Duodenal mucosa (tissue), 2 donors: ENCODE data around the gene RELB.
"Not testable (repeated sequence)": the region's sequence is repeated elsewhere in the genome, so short reads cannot be mapped to it uniquely, and the experiment has no call there.

Experiments used
- H3K27ac ChIP-seq: one replicate; pipeline ENCODE4 v1.7.0; 2013; ENCODE audit warnings: low read depth, low read length
- H3K27me3 ChIP-seq, 2 donors: one replicate each; pipeline ENCODE4 v1.7.0; 2013; ENCODE audit warnings: low read length in 2 of 2, control low read depth in 1 of 2; ENCODE audit not compliant: insufficient read depth in 2 of 2, control insufficient read depth in 1 of 2
- H3K36me3 ChIP-seq, 2 donors: one replicate each; pipeline ENCODE4 v1.7.0; 2013; ENCODE audit warnings: low read length in 2 of 2, control low read depth in 1 of 2; ENCODE audit not compliant: insufficient read depth in 2 of 2, control insufficient read depth in 1 of 2
- H3K4me1 ChIP-seq, 2 donors: one replicate each; pipeline ENCODE4 v1.7.0; 2013; ENCODE audit warnings: low read length in 2 of 2, control low read depth in 1 of 2; ENCODE audit not compliant: insufficient read depth in 2 of 2, control insufficient read depth in 1 of 2
- H3K4me3 ChIP-seq, 2 donors: one replicate each; pipeline ENCODE4 v1.7.0; 2013; ENCODE audit warnings: low read length in 2 of 2, low read depth in 1 of 2
- H3K9ac ChIP-seq, 2 donors: one replicate each; pipeline ENCODE4 v1.7.0; 2013; ENCODE audit warnings: low read length in 2 of 2, low read depth in 1 of 2
- H3K9me3 ChIP-seq, 2 donors: one replicate each; pipeline ENCODE4 v1.7.0; 2013; ENCODE audit warnings: low read length in 2 of 2, control low read depth in 1 of 2; ENCODE audit not compliant: control insufficient read depth in 1 of 2

Gene RELB

DNA sequence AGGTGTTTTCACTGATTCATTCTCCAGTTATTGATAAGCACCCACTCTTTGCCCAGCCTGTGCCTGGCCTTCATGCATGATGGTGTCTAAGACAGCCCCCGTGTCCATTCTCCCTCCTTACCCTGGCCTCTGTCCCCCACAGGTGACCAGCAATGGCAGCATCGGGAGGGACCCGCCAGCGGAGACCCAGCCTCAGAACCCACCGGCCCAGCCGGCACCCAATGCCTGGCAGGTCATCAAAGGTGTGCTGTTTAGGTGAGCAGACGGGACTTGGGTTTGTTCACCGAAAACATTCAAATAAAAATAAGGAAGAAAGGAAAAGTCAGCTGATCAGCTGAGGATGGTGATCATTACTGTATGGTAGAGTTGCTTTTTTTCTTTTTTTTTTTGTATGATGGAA, 39.4 kb upstream of the RELB start:
- peaks cover 3 to 38% of the 10 kb centered on the region in 2 donors for H3K36me3 ChIP-seq

DNA sequence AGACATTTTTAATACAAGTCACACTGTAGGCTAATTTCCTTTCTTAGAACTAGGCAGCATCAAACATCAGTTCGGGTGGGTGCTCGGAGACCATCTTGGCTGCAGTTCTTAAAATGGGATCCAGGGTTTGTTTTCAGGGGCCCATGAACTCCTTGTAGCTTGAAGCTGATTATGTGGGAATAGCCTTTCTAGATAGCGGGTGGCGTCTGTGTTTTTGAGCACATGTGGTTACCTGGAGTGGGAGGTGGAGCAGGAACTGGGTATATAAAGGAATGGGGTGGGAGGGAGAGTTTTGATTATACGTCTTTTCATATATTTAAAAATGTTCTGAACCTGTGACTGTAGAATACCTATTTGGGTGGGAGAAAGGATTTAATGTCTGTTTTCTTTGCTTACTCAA, 33.1 kb upstream of the RELB start:
- Histone ChIP-seq H3K4me1 (no peaks in the 10 kb centered on the region), H3K9me3 (no peaks in the 10 kb centered on the region), H3K27me3 (no peaks in the 10 kb centered on the region), H3K36me3 (peaks cover 5 to 37% of the 10 kb centered on the region in 2 donors), H3K27ac (no peak overlapping the region), H3K9ac (no peak overlapping the region), H3K4me3 (no peak overlapping the region)

More for the DNA sequence above, 39.4 kb upstream of the RELB start:
- H3K9ac ChIP-seq = no peak overlapping the region
- no peak overlapping the region for H3K4me3 ChIP-seq
- H3K9me3 ChIP-seq = no peaks in the 10 kb centered on the region
- H3K4me1 ChIP-seq = peaks cover 18 to 21% of the 10 kb centered on the region in 2 donors
- H3K27ac ChIP-seq = no peak overlapping the region
- H3K27me3 ChIP-seq = no peaks in the 10 kb centered on the region

DNA sequence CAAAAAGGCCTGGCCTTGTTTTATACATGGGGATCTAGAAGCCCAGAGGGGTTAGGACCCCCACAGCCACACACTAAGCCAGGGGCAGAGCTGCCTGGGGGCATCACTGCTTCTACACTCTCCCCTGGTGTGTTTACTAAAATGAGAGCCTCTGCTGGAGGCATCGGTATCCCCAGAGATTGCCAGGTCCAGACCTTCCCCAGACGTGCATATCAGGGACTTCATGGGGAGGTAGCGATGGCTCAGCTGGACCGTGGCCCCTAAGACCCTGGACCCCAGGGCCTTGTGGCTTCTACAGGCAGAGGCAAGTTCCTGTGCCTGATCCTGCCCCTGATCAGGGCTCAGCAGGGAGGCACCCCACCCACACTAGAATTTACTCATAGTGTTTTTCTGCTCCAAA, 32.6 kb upstream of the RELB start:
- Histone ChIP-seq H3K4me3 (no peak overlapping the region), H3K36me3 (peaks cover 9 to 41% of the 10 kb centered on the region in 2 donors), H3K9me3 (no peaks in the 10 kb centered on the region), H3K27ac (no peak overlapping the region), H3K27me3 (no peaks in the 10 kb centered on the region), H3K4me1 (no peaks in the 10 kb centered on the region), H3K9ac (no peak overlapping the region)

DNA sequence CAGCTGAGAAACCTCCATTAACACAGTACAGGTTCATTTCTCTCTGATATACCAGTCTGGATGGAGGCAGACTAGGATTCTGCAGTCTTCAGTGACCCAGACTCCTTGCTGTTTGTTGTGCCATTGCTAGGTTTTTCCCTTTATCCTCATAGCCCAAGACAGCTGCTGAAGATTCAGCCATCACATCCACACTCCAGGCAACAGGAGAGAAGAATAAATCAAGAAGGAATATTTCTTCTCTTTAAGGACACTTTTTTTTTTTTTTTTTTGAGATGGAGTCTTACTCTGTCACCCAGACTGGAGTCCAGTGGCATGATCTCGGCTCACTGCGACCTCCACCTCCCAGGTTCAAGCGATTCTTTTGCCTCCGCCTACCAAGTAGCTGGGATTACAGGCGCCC, 31.8 kb upstream of the RELB start:
- Histone ChIP-seq H3K36me3 (peaks cover 14 to 48% of the 10 kb centered on the region in 2 donors), H3K4me3 (no peak overlapping the region), H3K9ac (no peak overlapping the region), H3K27ac (no peak overlapping the region), H3K9me3 (no peaks in the 10 kb centered on the region), H3K27me3 (no peaks in the 10 kb centered on the region), H3K4me1 (no peaks in the 10 kb centered on the region)

DNA sequence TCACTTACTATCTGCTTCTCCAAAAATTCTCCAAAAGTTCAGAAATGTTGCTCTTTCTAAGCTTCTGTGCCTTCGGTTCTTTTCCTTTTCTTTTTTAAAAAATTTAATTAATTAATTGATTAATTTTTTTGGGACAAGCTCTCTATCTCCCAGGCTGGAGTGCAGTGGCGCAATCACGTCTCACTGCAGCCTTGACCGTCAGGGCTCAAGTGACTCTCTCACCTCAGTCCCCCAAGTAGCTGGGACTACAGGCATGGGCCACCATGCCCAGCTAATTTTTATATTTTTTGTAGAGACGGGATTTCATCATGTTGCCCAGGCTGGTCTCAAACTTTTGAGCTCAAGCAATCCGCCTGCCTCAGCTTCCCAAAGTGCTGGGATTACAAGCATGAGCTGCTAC, 29.8 kb upstream of the RELB start:
- not testable (repeated sequence) for H3K9me3 ChIP-seq, H3K4me1 ChIP-seq, H3K27ac ChIP-seq, H3K9ac ChIP-seq, H3K27me3 ChIP-seq, H3K4me3 ChIP-seq
- peaks cover 23 to 62% of the 10 kb centered on the region in 2 donors for H3K36me3 ChIP-seq

- Histone ChIP-seq H3K27me3 (no peaks in the 10 kb centered on the region), H3K9ac (no peak overlapping the region), H3K36me3 (peaks cover 35 to 73% of the 10 kb centered on the region in 2 donors), H3K4me1 (no peaks in the 10 kb centered on the region), H3K4me3 (no peak overlapping the region), H3K27ac (no peak overlapping the region), H3K9me3 (no peaks in the 10 kb centered on the region)
Measured at GRCh38 chr19:44972802-44973201, 28.5 kb upstream of the RELB start.

- H3K36me3 ChIP-seq = peaks cover 35 to 73% of the 10 kb centered on the region in 2 donors
- H3K9me3 ChIP-seq = no peaks in the 10 kb centered on the region
- H3K27ac ChIP-seq = no peak overlapping the region
- no peaks in the 10 kb centered on the region for H3K4me1 ChIP-seq
- H3K4me3 ChIP-seq = no peak overlapping the region
- no peaks in the 10 kb centered on the region for H3K27me3 ChIP-seq
- no peak overlapping the region for H3K9ac ChIP-seq
Measured at GRCh38 chr19:44973982-44974735, 27.1 kb upstream of the RELB start.

DNA sequence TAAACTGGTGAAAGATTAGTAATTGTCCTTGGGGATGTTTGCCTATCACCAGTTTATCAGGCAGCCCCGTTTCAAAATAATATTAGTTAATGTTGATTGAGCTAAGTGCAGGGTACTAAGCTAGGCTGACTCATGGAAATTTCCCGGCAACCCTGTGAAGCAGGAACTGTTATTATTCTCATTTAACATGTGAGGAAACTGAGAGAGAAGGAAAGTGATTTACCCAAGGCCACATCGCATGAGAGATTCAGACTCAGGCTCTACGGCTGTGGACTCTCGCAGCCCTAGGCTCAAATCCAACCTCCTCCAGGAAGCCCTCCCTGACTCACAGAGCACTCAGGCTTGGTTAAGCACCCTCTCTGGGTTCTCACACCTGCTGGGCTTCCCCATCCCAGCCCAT, 26.4 kb upstream of the RELB start:
- no peaks in the 10 kb centered on the region for H3K4me1 ChIP-seq
- H3K27me3 ChIP-seq = no peaks in the 10 kb centered on the region
- no peak overlapping the region for H3K4me3 ChIP-seq
- H3K36me3 ChIP-seq = peaks cover 40 to 74% of the 10 kb centered on the region in 2 donors
- H3K9me3 ChIP-seq = no peaks in the 10 kb centered on the region
- H3K9ac ChIP-seq = no peak overlapping the region
- H3K27ac ChIP-seq = no peak overlapping the region

GRCh38 chr19:44975444-44975843, 25.8 kb upstream of the RELB start:
- Histone ChIP-seq H3K27ac (no peak overlapping the region), H3K9ac (no peak overlapping the region), H3K4me3 (no peak overlapping the region), H3K36me3 (peaks cover 40 to 74% of the 10 kb centered on the region in 2 donors), H3K9me3 (no peaks in the 10 kb centered on the region), H3K4me1 (no peaks in the 10 kb centered on the region), H3K27me3 (no peaks in the 10 kb centered on the region)

- Histone ChIP-seq H3K4me3 (no peak overlapping the region), H3K27ac (no peak overlapping the region), H3K4me1 (no peaks in the 10 kb centered on the region), H3K27me3 (no peaks in the 10 kb centered on the region), H3K9me3 (no peaks in the 10 kb centered on the region), H3K9ac (no peak overlapping the region), H3K36me3 (peaks cover 13 to 78% of the 10 kb centered on the region in 2 donors)
Measured at GRCh38 chr19:44984005-44984404, 17.3 kb upstream of the RELB start.
